ENCODE measurements around the gene CNN3. TPM values are rescaled to one million over a fixed set of nuclear protein-coding genes. Genes with fewer than 3 reads are reported as not detected.

CNN3 gene
- polyA plus RNA-seq, 1 of the 3 experiments (the other 2 are of a cell fraction): 204 TPM

GRCh38 chr1:94929351-94930217, 2.7 kb upstream of the CNN3 start:
- DNase-seq: no peak
- H3K27ac ChIP-seq (ENCODE audit: low read depth in 2 of 2, low read length in 1 of 2): peak overlapping the region in 1 of 2 experiments; percentile 22; a peak in 1 of 4 replicates
- H3K4me2 ChIP-seq: peak overlapping the region; percentile 84
- peak overlapping the region; percentile 71 to 96; a peak in 3 of 4 replicates for H3K4me3 ChIP-seq (ENCODE audit: low read depth in 2 of 2, low read length in 1 of 2)
- CTCF ChIA-PET: interaction anchor here (0.8 to 2.7 kb wide), 2 partner anchors 112 to 114 kb away, joined by 3 to 15 read pairs; no protein-coding TSS in a partner anchor
- peaks cover 16% of the 10 kb centered on the region for H3F3A ChIP-seq (replicated peaks; ENCODE audit: insufficient read depth)
- POLR2A ChIA-PET: no interaction called here
- H3K79me2 ChIP-seq (ENCODE audit: insufficient read depth): peaks cover 39% of the 10 kb centered on the region
- H3K9me2 ChIP-seq: no peaks in the 10 kb centered on the region
- peaks cover 14 to 24% of the 10 kb centered on the region in 2 experiments; a peak in 3 of 4 replicates for H3K4me1 ChIP-seq (ENCODE audit: control insufficient read depth in 1 of 2, insufficient read depth in 2 of 2, low read depth in 1 of 2, low read length in 1 of 2)
- no peak overlapping the region for H2AFZ ChIP-seq (ENCODE audit: low read depth)
- WGBS (ENCODE audit: low lambda C conversion rate): 97% methylated on average over 11 of the region's 11 CpGs
- H3K9ac ChIP-seq: no peak overlapping the region
- peaks cover 0 to 13% of the 10 kb centered on the region in 2 experiments for H3K36me3 ChIP-seq (replicated peaks in 1 of 2; ENCODE audit: control insufficient read depth in 1 of 2, insufficient read depth in 2 of 2, low read length in 1 of 2)
- TF ChIP-seq REST (IDR thresholded peaks at IDR 0.05; ENCODE audit: low read depth, low read length) (no peak), ELF1 (IDR thresholded peaks at IDR 0.05) (no peak), CHD2 (IDR thresholded peaks at IDR 0.05; ENCODE audit: low read length, partially characterized antibody) (no peak), ZBTB33 (IDR thresholded peaks at IDR 0.05; ENCODE audit: borderline replicate concordance, low read depth) (no peak), GABPA (IDR thresholded peaks at IDR 0.05; ENCODE audit: low read depth) (no peak), RXRA (IDR thresholded peaks at IDR 0.05; ENCODE audit: borderline replicate concordance, low read depth) (no peak), MXI1 (IDR thresholded peaks at IDR 0.05; ENCODE audit: low read depth, low read length) (no peak), RCOR1 (IDR thresholded peaks at IDR 0.05; ENCODE audit: low read length) (no peak), USF1 (IDR thresholded peaks at IDR 0.05; ENCODE audit: borderline replicate concordance, low read depth) (no peak), MAX (IDR thresholded peaks at IDR 0.05; ENCODE audit: low read depth) (no peak), GATA2 (CRISPR knock-in tag; IDR thresholded peaks at IDR 0.05) (no peak), FOSL2 (IDR thresholded peaks at IDR 0.05; ENCODE audit: borderline replicate concordance, low read depth) (no peak), TEAD4 (IDR thresholded peaks at IDR 0.05; ENCODE audit: borderline replicate concordance, insufficient read depth) (no peak), SMC3 (IDR thresholded peaks at IDR 0.05; ENCODE audit: low read depth, low read length) (no peak), MEF2A (IDR thresholded peaks at IDR 0.05; ENCODE audit: borderline replicate concordance, low read depth) (no peak), RAD21 (IDR thresholded peaks at IDR 0.05; ENCODE audit: low read length) (no peak), TCF12 (IDR thresholded peaks at IDR 0.05) (no peak), IRF3 (IDR thresholded peaks at IDR 0.05; ENCODE audit: low read depth, low read length) (no peak)
- H3K27me3 ChIP-seq (ENCODE audit: insufficient read depth): no peaks in the 10 kb centered on the region
- H3K9me3 ChIP-seq: no peaks in the 10 kb centered on the region
- H4K20me1 ChIP-seq (ENCODE audit: insufficient read depth): peaks cover 9% of the 10 kb centered on the region
